GM23338 (cell line): Measurements from ENCODE around the gene GADD45A. TPM values are rescaled to one million over a fixed set of nuclear protein-coding genes. Genes with fewer than 3 reads are reported as not detected.

Experiments used
- ATAC-seq: fragments of 200-7000 bp; cut with Tn5 transposase; 3 replicates; pipeline ENCODE4 v1.9.1; 2020
- DNase-seq: peaks from one replicate; pipeline ENCODE4 v3.0.0-alpha.2; 2015; ENCODE audit warnings: low spot score
- H2AFZ ChIP-seq: fragments of 200-600 bp; sonication (generic); 2 replicates; pipeline ENCODE4 v1.8.0; 2016; ENCODE audit warnings: antibody characterized with exemption, mild to moderate bottlenecking, moderate library complexity
- H3F3A ChIP-seq: fragments of 200-600 bp; sonication (generic); replicated peaks from 2 replicates; pipeline ENCODE4 v1.8.0; 2017; ENCODE audit warnings: antibody characterized with exemption, mixed run types, low read depth
- H3K27ac ChIP-seq: fragments of 200-600 bp; sonication (generic); 2 replicates; pipeline ENCODE4 v1.6.1; 2016; ENCODE audit warnings: low read depth
- H3K27me3 ChIP-seq: fragments of 200-600 bp; sonication (generic); 2 replicates; pipeline ENCODE4 v1.8.0; 2016; ENCODE audit warnings: mild to moderate bottlenecking, mixed run types, moderate library complexity; ENCODE audit not compliant: insufficient read depth
- H3K36me3 ChIP-seq: fragments of 200-600 bp; sonication (generic); 2 replicates; pipeline ENCODE4 v1.8.0; 2016; ENCODE audit warnings: mild to moderate bottlenecking; ENCODE audit not compliant: insufficient read depth
- H3K4me1 ChIP-seq: fragments of 200-600 bp; sonication (generic); 2 replicates; pipeline ENCODE4 v1.8.0; 2016; ENCODE audit warnings: mild to moderate bottlenecking, moderate library complexity; ENCODE audit not compliant: insufficient read depth
- H3K4me2 ChIP-seq: fragments of 200-600 bp; sonication (generic); 2 replicates; pipeline ENCODE4 v1.7.1; 2017; ENCODE audit warnings: mixed run types
- H3K4me3 ChIP-seq: fragments of 200-600 bp; sonication (generic); 2 replicates; pipeline ENCODE4 v1.6.1; 2016; ENCODE audit warnings: mixed run types
- H3K79me2 ChIP-seq: fragments of 200-600 bp; sonication (generic); replicated peaks from 2 replicates; pipeline ENCODE4 v1.8.0; 2017; ENCODE audit warnings: mild to moderate bottlenecking; ENCODE audit not compliant: insufficient read depth
- H3K9me2 ChIP-seq: fragments of 200-600 bp; sonication (generic); 2 replicates; pipeline ENCODE4 v1.8.0; 2017; ENCODE audit not compliant: insufficient read depth
- H4K20me1 ChIP-seq: fragments of 200-600 bp; sonication (generic); replicated peaks from 2 replicates; pipeline ENCODE4 v1.8.0; 2017; ENCODE audit warnings: mild to moderate bottlenecking; ENCODE audit not compliant: insufficient read depth
- H3K27ac Mint-ChIP-seq: 2 replicates; pipeline ENCODE4 v1.8.0; 2020; ENCODE audit warnings: inconsistent platforms, mild to moderate bottlenecking, moderate library complexity, mixed read lengths
- H3K27me3 Mint-ChIP-seq: 3 replicates; pipeline ENCODE4 v1.8.0; 2022; ENCODE audit warnings: low read depth, mild to moderate bottlenecking, moderate library complexity, mixed read lengths, inconsistent platforms; ENCODE audit not compliant: insufficient read depth, poor library complexity
- H3K36me3 Mint-ChIP-seq: 3 replicates; pipeline ENCODE4 v1.8.0; 2021; ENCODE audit warnings: low read depth, mild to moderate bottlenecking, inconsistent platforms, moderate library complexity, mixed read lengths
- H3K4me1 Mint-ChIP-seq: 3 replicates; pipeline ENCODE4 v1.8.0; 2020; ENCODE audit warnings: mild to moderate bottlenecking, inconsistent platforms, mixed read lengths
- H3K4me3 Mint-ChIP-seq: 3 replicates; pipeline ENCODE4 v1.8.0; 2021; ENCODE audit warnings: moderate library complexity, mild to moderate bottlenecking, inconsistent platforms, mixed read lengths
- H3K9me3 Mint-ChIP-seq: 3 replicates; pipeline ENCODE4 v1.8.0; 2020; ENCODE audit warnings: moderate library complexity, mild to moderate bottlenecking, inconsistent platforms, mixed read lengths
- CREB1 ChIP-seq: fragments of 250-450 bp; sonication (Bioruptor Pico); IDR thresholded peaks from 2 replicates; pipeline ENCODE4 v1.5.0; 2020; ENCODE audit warnings: low read depth, mild to moderate bottlenecking, moderate library complexity
- EZH2 ChIP-seq: fragments of 200-600 bp; sonication (generic); IDR thresholded peaks from one replicate; pipeline ENCODE4 v1.8.0; 2017; ENCODE audit warnings: antibody characterized with exemption, mild to moderate bottlenecking, low read depth; ENCODE audit not compliant: unreplicated experiment
- EZH2phosphoT487 ChIP-seq: fragments of 200-600 bp; sonication (generic); IDR thresholded peaks from one replicate; pipeline ENCODE4 v1.8.1; 2018; ENCODE audit warnings: antibody characterized with exemption; ENCODE audit not compliant: unreplicated experiment
- JUNB ChIP-seq: IDR thresholded peaks from one replicate; pipeline ENCODE4 v1.6.1; 2016; ENCODE audit warnings: antibody characterized with exemption; ENCODE audit not compliant: unreplicated experiment
- POLR2AphosphoS5 ChIP-seq: IDR thresholded peaks from 2 replicates; pipeline ENCODE4 v1.6.1; 2016; ENCODE audit warnings: antibody characterized with exemption, low read depth
- ZNF114 ChIP-seq: fragments of 250-450 bp; sonication (Bioruptor Pico); IDR thresholded peaks from 2 replicates; pipeline ENCODE4 v1.5.0; 2020; ENCODE audit warnings: mild to moderate bottlenecking, moderate library complexity
- ZNF331 ChIP-seq: fragments of 250-450 bp; sonication (Bioruptor Pico); IDR thresholded peaks from 2 replicates; pipeline ENCODE4 v1.5.0; 2020; ENCODE audit warnings: low read depth, mild to moderate bottlenecking, moderate library complexity
- polyA plus RNA-seq: library from polyadenylated mRNA; unstranded; fragments of >200 nt; fragmentation: Nextera tagmentation; extraction: Ambion mirVana; gene quantifications from 2 replicates; pipeline ENCODE4 v1.2.1, GENCODE V29; 2016
- total RNA-seq: library from RNA; depleted of rRNA; stranded (reverse); fragments of >200 nt; shearing (Covaris generic); gene quantifications from 2 replicates; pipeline ENCODE4 v1.2.3, GENCODE V29; 2014
- TF ChIP-seq, protein P1 (sequence below): IDR thresholded peaks from one replicate; pipeline ENCODE4 v1.6.1; 2018; ENCODE audit warnings: antibody characterized with exemption; ENCODE audit not compliant: unreplicated experiment
- TF ChIP-seq, protein P2 (sequence below), 2 experiments: fragments of 200-600 bp in 1 of 2; sonication (generic) in 1 of 2; conservative IDR thresholded peaks; 2 replicates each; pipeline versions ENCODE4 v1.5.1 to v1.6.1; 2016 to 2017; ENCODE audit warnings: antibody characterized with exemption in 2 of 2, low read depth in 2 of 2, mild to moderate bottlenecking in 2 of 2, moderate library complexity in 1 of 2
- TF ChIP-seq, protein P3 (sequence below): IDR thresholded peaks from 2 replicates; pipeline ENCODE4 v1.6.1; 2016; ENCODE audit warnings: antibody characterized with exemption
- TF ChIP-seq, protein P4 (sequence below): fragments of 250-450 bp; sonication (Bioruptor Pico); IDR thresholded peaks from 2 replicates; pipeline ENCODE4 v1.5.0; 2020; ENCODE audit warnings: mild to moderate bottlenecking, moderate library complexity

The GADD45A gene
- total and polyA plus RNA-seq, 2 experiments from 2014 or later: 25.9 to 39.5 TPM

DNA sequence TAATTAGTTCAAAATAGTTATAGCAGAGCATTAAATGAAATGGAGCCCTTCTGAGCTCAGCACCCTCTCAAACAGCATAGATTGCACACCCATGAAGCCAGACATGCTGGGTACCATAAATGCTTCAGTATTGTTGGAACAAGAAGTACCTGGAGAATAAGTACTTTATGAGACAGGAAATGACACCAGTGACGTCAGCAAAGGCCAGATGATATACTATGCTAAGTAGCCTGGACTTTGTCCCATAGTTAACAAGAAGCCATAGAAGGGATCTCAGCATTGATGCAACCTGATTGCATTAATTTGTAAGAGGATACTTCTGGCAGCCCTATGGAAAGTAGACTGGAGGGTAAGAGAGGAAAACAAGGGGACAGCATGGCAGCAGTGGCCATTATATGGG, 16.3 kb upstream of the GADD45A start:
- no peak for DNase-seq
- no peaks in the 10 kb centered on the region for H3K9me3 Mint-ChIP-seq
- no peaks in the 10 kb centered on the region for H3K9me2 ChIP-seq
- H3K4me3 ChIP-seq: no peak overlapping the region
- H3K4me1 Mint-ChIP-seq: no peaks in the 10 kb centered on the region; the same call in 2 of the 3 replicates
- no peak overlapping the region for H3K27ac ChIP-seq
- no peak overlapping the region for H3K27ac Mint-ChIP-seq
- no peak overlapping the region for H2AFZ ChIP-seq
- H3K27me3 Mint-ChIP-seq: peaks cover 6% of the 10 kb centered on the region
- H3K27me3 ChIP-seq: no peaks in the 10 kb centered on the region
- H3K36me3 ChIP-seq: no peaks in the 10 kb centered on the region
- H3K4me1 ChIP-seq: no peaks in the 10 kb centered on the region
- H3K4me2 ChIP-seq: no peak overlapping the region
- no peak overlapping the region for H3K4me3 Mint-ChIP-seq
- H4K20me1 ChIP-seq: no peaks in the 10 kb centered on the region
- no peaks in the 10 kb centered on the region for H3K79me2 ChIP-seq
- H3F3A ChIP-seq: no peaks in the 10 kb centered on the region
- TF ChIP-seq ZNF114 (CRISPR knock-in tag): no peak
- TF ChIP-seq POLR2AphosphoS5: no peak
- TF ChIP-seq CREB1 (CRISPR knock-in tag): no peak
- no peak for TF ChIP-seq ZNF331 (CRISPR knock-in tag)
- TF ChIP-seq, protein P1, sequence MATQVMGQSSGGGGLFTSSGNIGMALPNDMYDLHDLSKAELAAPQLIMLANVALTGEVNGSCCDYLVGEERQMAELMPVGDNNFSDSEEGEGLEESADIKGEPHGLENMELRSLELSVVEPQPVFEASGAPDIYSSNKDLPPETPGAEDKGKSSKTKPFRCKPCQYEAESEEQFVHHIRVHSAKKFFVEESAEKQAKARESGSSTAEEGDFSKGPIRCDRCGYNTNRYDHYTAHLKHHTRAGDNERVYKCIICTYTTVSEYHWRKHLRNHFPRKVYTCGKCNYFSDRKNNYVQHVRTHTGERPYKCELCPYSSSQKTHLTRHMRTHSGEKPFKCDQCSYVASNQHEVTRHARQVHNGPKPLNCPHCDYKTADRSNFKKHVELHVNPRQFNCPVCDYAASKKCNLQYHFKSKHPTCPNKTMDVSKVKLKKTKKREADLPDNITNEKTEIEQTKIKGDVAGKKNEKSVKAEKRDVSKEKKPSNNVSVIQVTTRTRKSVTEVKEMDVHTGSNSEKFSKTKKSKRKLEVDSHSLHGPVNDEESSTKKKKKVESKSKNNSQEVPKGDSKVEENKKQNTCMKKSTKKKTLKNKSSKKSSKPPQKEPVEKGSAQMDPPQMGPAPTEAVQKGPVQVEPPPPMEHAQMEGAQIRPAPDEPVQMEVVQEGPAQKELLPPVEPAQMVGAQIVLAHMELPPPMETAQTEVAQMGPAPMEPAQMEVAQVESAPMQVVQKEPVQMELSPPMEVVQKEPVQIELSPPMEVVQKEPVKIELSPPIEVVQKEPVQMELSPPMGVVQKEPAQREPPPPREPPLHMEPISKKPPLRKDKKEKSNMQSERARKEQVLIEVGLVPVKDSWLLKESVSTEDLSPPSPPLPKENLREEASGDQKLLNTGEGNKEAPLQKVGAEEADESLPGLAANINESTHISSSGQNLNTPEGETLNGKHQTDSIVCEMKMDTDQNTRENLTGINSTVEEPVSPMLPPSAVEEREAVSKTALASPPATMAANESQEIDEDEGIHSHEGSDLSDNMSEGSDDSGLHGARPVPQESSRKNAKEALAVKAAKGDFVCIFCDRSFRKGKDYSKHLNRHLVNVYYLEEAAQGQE: no peak
- no peak for TF ChIP-seq EZH2
- TF ChIP-seq, protein P2, sequence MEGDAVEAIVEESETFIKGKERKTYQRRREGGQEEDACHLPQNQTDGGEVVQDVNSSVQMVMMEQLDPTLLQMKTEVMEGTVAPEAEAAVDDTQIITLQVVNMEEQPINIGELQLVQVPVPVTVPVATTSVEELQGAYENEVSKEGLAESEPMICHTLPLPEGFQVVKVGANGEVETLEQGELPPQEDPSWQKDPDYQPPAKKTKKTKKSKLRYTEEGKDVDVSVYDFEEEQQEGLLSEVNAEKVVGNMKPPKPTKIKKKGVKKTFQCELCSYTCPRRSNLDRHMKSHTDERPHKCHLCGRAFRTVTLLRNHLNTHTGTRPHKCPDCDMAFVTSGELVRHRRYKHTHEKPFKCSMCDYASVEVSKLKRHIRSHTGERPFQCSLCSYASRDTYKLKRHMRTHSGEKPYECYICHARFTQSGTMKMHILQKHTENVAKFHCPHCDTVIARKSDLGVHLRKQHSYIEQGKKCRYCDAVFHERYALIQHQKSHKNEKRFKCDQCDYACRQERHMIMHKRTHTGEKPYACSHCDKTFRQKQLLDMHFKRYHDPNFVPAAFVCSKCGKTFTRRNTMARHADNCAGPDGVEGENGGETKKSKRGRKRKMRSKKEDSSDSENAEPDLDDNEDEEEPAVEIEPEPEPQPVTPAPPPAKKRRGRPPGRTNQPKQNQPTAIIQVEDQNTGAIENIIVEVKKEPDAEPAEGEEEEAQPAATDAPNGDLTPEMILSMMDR (conservative IDR thresholded peaks at IDR 0.05; ENCODE audit: low read depth in 2 of 2): no peak
- no peak for TF ChIP-seq JUNB
- TF ChIP-seq, protein P3, sequence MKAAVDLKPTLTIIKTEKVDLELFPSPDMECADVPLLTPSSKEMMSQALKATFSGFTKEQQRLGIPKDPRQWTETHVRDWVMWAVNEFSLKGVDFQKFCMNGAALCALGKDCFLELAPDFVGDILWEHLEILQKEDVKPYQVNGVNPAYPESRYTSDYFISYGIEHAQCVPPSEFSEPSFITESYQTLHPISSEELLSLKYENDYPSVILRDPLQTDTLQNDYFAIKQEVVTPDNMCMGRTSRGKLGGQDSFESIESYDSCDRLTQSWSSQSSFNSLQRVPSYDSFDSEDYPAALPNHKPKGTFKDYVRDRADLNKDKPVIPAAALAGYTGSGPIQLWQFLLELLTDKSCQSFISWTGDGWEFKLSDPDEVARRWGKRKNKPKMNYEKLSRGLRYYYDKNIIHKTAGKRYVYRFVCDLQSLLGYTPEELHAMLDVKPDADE: no peak
- TF ChIP-seq EZH2phosphoT487: no peak
- TF ChIP-seq, protein P4, sequence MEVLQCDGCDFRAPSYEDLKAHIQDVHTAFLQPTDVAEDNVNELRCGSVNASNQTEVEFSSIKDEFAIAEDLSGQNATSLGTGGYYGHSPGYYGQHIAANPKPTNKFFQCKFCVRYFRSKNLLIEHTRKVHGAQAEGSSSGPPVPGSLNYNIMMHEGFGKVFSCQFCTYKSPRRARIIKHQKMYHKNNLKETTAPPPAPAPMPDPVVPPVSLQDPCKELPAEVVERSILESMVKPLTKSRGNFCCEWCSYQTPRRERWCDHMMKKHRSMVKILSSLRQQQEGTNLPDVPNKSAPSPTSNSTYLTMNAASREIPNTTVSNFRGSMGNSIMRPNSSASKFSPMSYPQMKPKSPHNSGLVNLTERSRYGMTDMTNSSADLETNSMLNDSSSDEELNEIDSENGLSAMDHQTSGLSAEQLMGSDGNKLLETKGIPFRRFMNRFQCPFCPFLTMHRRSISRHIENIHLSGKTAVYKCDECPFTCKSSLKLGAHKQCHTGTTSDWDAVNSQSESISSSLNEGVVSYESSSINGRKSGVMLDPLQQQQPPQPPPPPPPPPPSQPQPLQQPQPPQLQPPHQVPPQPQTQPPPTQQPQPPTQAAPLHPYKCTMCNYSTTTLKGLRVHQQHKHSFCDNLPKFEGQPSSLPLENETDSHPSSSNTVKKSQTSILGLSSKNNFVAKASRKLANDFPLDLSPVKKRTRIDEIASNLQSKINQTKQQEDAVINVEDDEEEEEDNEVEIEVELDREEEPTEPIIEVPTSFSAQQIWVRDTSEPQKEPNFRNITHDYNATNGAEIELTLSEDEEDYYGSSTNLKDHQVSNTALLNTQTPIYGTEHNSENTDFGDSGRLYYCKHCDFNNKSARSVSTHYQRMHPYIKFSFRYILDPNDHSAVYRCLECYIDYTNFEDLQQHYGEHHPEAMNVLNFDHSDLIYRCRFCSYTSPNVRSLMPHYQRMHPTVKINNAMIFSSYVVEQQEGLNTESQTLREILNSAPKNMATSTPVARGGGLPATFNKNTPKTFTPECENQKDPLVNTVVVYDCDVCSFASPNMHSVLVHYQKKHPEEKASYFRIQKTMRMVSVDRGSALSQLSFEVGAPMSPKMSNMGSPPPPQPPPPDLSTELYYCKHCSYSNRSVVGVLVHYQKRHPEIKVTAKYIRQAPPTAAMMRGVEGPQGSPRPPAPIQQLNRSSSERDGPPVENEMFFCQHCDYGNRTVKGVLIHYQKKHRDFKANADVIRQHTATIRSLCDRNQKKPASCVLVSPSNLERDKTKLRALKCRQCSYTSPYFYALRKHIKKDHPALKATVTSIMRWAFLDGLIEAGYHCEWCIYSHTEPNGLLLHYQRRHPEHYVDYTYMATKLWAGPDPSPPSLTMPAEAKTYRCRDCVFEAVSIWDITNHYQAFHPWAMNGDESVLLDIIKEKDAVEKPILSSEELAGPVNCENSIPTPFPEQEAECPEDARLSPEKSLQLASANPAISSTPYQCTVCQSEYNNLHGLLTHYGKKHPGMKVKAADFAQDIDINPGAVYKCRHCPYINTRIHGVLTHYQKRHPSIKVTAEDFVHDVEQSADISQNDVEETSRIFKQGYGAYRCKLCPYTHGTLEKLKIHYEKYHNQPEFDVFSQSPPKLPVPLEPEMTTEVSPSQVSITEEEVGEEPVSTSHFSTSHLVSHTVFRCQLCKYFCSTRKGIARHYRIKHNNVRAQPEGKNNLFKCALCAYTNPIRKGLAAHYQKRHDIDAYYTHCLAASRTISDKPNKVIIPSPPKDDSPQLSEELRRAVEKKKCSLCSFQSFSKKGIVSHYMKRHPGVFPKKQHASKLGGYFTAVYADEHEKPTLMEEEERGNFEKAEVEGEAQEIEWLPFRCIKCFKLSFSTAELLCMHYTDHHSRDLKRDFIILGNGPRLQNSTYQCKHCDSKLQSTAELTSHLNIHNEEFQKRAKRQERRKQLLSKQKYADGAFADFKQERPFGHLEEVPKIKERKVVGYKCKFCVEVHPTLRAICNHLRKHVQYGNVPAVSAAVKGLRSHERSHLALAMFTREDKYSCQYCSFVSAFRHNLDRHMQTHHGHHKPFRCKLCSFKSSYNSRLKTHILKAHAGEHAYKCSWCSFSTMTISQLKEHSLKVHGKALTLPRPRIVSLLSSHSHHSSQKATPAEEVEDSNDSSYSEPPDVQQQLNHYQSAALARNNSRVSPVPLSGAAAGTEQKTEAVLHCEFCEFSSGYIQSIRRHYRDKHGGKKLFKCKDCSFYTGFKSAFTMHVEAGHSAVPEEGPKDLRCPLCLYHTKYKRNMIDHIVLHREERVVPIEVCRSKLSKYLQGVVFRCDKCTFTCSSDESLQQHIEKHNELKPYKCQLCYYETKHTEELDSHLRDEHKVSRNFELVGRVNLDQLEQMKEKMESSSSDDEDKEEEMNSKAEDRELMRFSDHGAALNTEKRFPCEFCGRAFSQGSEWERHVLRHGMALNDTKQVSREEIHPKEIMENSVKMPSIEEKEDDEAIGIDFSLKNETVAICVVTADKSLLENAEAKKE: no peak
- no peaks in the 10 kb centered on the region for H3K36me3 Mint-ChIP-seq
- ATAC-seq: no peak
